Epithelial cell of proximal tubule (primary cell): ENCODE measurements around the gene LGI4. TPM values are rescaled to one million over a fixed set of nuclear protein-coding genes. Genes with fewer than 3 reads are reported as not detected.

Experiments
- DNase-seq: peaks from one replicate; pipeline ENCODE4 v3.0.0-alpha.2; 2011; ENCODE audit warnings: low read depth
- H3K4me3 ChIP-seq: 2 replicates; pipeline ENCODE4 v1.5.1; 2011; ENCODE audit warnings: low read depth, mild to moderate bottlenecking, low read length
- total RNA-seq: library from RNA; depleted of rRNA; stranded (reverse); fragments of >200 nt; gene quantifications from 2 replicates; pipeline ENCODE4 v1.2.3, GENCODE V29; 2015
- TF ChIP-seq, protein P1 (sequence below): conservative IDR thresholded peaks from 2 replicates; pipeline ENCODE4 v1.5.1; 2012; ENCODE audit warnings: low read depth, mild to moderate bottlenecking, low read length

Gene LGI4
- total RNA-seq, 1 donor from 2014 or later: not detected

GRCh38 chr19:35087393-35087792, 47.5 kb downstream of the LGI4 start:
- DNase-seq: no peak
- TF ChIP-seq, protein P1, sequence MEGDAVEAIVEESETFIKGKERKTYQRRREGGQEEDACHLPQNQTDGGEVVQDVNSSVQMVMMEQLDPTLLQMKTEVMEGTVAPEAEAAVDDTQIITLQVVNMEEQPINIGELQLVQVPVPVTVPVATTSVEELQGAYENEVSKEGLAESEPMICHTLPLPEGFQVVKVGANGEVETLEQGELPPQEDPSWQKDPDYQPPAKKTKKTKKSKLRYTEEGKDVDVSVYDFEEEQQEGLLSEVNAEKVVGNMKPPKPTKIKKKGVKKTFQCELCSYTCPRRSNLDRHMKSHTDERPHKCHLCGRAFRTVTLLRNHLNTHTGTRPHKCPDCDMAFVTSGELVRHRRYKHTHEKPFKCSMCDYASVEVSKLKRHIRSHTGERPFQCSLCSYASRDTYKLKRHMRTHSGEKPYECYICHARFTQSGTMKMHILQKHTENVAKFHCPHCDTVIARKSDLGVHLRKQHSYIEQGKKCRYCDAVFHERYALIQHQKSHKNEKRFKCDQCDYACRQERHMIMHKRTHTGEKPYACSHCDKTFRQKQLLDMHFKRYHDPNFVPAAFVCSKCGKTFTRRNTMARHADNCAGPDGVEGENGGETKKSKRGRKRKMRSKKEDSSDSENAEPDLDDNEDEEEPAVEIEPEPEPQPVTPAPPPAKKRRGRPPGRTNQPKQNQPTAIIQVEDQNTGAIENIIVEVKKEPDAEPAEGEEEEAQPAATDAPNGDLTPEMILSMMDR: no peak
- H3K4me3 ChIP-seq: no peak overlapping the region

DNA sequence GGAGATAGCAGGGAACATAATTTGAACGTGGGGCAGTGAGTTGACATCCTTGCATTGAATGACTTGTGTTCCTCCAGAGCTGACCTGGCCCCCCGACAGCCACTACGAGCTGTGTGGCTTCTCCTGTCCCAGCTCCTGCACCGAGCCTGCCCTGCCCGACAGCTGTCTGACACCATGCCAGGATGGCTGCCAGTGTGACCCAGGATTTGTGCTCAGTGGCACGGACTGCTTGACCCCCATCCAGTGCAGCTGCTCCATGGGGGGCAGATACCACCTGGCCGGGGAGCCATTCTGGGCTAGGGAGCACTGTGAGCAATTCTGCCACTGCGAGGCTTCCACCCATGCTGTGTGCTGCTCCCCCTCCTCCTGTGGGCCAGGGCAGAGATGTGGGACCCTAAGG, 48.4 kb downstream of the LGI4 start:
- TF ChIP-seq, protein P1: no peak
- DNase-seq: no peak
- no peak overlapping the region for H3K4me3 ChIP-seq

- TF ChIP-seq, protein P1: no peak
- DNase-seq: no peak
- H3K4me3 ChIP-seq: no peak overlapping the region
Measured at GRCh38 chr19:35085947-35086346, 48.9 kb downstream of the LGI4 start.

- no peak for DNase-seq
- TF ChIP-seq, protein P1: no peak
- no peak overlapping the region for H3K4me3 ChIP-seq
Measured at GRCh38 chr19:35084509-35084762, 50.4 kb downstream of the LGI4 start.

GRCh38 chr19:35083691-35084508, 51.0 kb downstream of the LGI4 start:
- DNase-seq: no peak
- TF ChIP-seq, protein P1: no peak
- H3K4me3 ChIP-seq: no peak overlapping the region

- DNase-seq: no peak
- H3K4me3 ChIP-seq: no peak overlapping the region
- TF ChIP-seq, protein P1: no peak
Measured at GRCh38 chr19:35081201-35081600, 53.7 kb downstream of the LGI4 start.

DNA sequence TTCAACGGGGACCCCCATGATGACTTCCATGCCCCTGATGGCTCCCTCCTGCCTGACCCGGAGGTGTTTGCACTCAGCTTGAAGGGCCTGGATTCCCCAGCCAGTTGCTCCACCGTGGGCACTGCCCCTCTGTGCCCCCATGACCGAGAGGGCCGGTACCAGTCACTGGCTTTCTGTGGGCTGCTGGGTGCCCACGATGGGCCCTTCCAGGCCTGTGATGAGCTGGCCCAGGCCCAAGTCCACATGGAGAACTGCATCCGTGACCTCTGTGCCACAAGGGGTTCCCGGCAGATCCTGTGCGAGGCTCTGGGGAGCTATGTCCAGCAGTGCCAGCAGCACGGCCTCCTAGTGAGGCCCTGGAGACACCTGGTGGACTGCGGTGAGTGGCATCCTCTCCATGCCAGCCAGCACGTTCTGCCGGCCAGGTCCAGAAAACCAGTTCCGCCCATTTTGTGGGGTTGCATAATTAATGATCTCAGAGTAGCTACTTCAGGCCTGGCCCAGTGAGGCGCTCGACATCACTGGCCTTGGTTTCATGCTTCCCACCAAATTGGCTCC, 54.2 kb downstream of the LGI4 start:
- TF ChIP-seq, protein P1: no peak
- H3K4me3 ChIP-seq: no peak overlapping the region
- no peak for DNase-seq
